NCI-H146 (cell line): ENCODE data around the gene SERTAD4.
"Not testable (repeated sequence)": the region's sequence is repeated elsewhere in the genome, so short reads cannot be mapped to it uniquely, and the experiment has no call there.

Experiments
- DNase-seq: peaks from one replicate; lab custom pipeline; 2025; lab: John Stamatoyannopoulos, UW

The SERTAD4 gene

DNA sequence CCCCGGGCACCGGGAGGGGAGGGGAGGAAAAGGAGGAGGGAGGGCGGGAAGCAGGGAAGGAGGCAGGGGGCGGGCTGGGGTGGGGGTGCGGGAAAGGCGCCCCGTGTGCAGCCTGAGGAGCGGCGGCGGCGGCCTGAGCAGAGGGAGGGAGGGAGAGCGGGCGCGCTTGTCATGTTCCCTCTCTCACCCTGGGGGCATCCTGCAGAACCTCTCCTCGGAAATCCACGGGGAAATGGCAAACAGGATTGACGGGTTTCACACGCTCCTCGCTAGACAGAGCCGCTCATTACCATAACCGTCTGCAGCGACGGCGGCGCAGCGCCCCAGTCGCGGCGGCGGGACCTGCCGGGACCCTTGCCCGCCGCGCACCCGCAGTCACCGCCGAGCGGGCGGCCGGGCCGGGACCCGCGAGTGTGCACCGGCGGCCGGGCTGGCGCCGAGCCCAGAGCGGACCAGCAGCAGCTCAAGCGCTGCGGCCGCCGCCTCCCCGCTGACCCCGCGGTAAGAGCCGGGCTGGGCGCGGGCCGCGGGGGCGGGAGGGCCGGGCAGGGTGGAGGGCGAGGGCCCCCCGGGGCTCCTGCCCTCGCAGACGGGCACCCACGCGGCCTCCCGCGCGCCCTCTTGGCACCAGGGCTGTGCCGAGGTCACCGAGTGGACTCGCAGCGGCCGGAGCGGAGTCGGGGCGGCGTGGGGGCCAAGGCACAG, at the start of gene SERTAD4:
TSS of gene SERTAD4 (plus strand) at position 286 of the 705 bp plus-strand sequence. CDS start 5,165 bp downstream, outside the sequence.
- peak; percentile 73 for DNase-seq

GRCh38 chr1:210185063-210185462, 47.5 kb upstream of the SERTAD4 start:
- DNase-seq, result no peak

DNA sequence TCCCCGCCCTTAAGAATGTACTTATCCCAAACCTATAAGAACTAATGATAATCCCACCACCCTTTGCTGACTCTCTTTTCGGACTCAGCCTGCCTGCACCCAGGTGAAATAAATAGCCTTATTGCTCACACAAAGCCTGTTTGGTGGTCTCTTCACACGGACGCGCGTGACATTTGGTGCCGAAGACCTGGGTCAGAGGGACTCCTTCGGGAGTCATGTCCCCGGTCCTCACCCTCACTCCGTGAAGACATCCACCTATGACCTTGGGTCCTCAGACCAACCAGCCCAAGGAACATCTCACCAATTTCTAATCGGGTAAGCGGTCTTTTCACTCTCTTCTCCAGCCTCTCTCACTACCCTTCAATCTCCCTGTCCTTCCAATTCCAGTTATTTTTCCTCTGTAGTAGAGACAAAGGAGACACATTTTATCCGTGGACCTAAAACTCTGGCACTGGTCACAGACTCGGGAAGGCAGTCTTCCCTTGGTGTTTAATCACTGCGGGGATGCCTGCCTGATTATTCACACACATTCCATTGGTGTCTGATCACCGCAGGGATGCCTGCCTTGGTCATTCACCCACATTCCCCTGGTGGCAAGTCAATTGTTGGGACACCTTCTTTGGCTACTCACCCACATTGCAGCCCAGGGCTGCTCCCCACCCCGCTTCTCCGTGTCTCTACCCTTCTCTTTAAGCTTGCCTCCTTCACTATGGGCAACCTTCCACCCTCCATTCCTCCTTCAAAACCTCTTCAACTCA, 44.6 kb upstream of the SERTAD4 start:
- not testable (repeated sequence) for DNase-seq

GRCh38 chr1:210189426-210189825, 43.2 kb upstream of the SERTAD4 start:
- no peak for DNase-seq

- no peak for DNase-seq
Measured at GRCh38 chr1:210195635-210196160, 36.9 kb upstream of the SERTAD4 start.

DNA sequence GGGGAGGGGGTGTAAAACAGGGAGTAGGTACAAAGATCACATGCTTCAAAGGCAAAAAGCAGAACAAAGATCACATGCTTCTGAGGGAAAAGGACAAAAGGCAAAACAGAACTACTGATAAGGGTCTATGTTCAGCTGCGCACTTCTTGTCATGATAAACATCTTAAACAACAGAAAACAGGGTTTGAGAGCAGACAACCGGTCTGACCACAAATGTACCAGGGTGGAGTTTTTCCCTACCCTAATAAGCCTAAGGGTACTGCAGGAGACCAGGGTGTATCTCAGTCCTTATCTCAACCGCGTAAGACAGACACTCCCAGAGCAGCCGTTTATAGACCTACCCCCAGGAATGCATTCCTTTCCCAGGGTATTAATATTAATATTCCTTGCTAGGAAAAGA, 36.3 kb upstream of the SERTAD4 start:
- DNase-seq, result not testable (repeated sequence)

GRCh38 chr1:210198840-210199239, 33.8 kb upstream of the SERTAD4 start:
- DNase-seq, result no peak

GRCh38 chr1:210200124-210200736, 32.4 kb upstream of the SERTAD4 start:
- no peak for DNase-seq

DNA sequence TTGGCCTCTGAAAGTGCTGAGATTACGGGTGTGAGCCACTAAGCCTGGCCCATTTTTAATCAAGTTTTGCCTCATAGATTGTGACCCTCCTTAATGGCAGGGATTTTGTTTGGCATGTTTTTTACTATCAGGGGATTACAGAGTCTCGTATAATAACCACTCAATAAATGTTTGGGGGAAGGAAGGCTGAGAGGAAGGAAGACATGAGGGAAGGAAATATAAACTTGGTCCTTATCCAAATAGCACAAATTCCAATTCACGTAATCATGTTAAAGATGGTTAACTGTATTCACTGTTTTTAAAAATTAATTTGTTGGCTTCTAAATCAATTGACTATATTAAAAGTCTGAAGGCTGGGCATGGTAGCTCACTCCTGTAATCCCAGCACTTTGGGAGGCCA, 30.9 kb upstream of the SERTAD4 start:
- DNase-seq, result no peak

- no peak for DNase-seq
Measured at GRCh38 chr1:210207597-210208450, 24.8 kb upstream of the SERTAD4 start.

- no peak for DNase-seq
Measured at GRCh38 chr1:210213335-210213734, 19.3 kb upstream of the SERTAD4 start.

- no peak for DNase-seq
Measured at GRCh38 chr1:210214573-210215409, 17.8 kb upstream of the SERTAD4 start.

DNA sequence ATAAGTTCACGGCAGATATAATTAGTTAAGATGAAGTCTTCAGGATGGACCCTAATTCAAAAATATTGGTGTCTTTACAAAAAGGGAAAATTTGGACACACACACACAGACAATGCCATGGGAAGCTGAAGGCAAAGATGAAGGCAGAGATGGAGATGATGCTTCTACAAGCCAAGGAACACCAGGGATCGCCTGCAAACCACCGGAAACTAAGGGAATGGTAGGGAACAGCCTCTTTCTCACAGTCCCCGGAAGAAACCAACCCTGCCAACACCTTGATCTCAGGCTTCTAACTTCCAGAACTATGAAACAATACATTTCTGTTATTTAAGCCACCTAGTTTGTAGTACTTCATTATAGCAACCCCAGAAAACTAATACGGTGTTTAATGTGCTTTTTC, 15.1 kb upstream of the SERTAD4 start:
- no peak for DNase-seq

- no peak for DNase-seq
Measured at GRCh38 chr1:210218047-210218446, 14.5 kb upstream of the SERTAD4 start.

DNA sequence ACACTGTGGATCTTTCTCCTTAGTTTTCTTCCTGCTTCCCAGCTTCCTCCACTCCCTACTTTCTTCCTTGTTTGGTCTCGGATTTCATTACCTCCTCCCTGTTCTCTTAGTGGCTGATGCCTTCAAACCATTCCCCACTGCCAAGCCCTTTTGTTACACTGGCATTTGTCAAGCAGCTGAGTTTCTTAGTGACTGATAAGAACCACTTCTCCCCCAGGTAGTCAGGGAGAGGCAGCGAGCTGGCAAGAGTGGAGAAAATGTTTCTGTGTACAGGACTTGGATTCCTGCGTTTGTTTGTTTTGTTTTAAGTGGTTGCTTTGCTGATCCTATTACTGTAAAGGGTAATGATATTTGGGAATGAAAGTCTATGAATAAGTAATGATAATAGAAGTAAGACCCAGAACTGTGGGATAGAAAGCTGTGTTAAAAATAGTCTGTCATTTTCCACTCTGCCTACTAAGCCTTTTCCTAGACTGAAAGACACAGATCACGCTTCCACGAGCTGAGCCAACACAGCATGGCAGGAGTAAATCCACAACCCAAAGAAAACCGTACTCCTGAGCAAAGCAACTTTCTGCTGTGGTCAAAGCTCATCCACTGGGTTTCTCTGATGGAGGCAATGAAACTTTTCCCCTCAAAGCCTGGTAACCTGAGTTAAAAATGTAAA, 10.1 kb upstream of the SERTAD4 start:
- no peak for DNase-seq

DNA sequence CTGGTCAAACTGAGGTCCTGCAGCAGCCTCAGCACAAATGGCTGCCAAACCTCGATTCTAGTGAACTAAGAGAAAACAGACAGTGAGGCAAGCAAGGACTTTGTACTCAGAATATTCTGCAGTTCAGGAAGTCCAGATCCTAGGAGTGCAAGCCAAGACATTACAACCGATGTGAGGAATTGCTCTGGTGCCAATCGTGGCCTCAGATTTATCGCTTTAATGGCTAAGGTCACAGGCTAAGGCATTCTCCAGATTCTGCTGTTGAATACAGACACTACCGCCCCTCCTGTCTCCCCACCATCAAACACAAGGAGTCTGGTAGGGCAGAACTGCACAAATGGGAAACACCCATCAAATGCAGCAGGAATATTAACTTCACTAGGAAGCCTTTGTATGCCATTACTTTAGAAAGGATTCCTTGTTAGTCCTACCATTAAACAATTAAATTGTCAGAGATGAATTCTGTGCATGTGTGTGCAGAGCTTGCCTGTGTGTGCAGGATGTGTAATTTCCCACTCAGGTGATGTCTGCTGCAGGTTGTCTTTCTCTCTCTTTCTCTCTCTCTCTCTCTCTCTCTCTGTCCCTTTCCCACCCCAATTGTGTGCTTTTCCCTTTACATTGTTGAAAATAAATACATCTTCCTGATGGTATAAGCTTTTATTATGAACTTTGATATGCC, 9.2 kb upstream of the SERTAD4 start:
- DNase-seq, result no peak

- no peak for DNase-seq
Measured at GRCh38 chr1:210228158-210228557, 4.4 kb upstream of the SERTAD4 start.

DNA sequence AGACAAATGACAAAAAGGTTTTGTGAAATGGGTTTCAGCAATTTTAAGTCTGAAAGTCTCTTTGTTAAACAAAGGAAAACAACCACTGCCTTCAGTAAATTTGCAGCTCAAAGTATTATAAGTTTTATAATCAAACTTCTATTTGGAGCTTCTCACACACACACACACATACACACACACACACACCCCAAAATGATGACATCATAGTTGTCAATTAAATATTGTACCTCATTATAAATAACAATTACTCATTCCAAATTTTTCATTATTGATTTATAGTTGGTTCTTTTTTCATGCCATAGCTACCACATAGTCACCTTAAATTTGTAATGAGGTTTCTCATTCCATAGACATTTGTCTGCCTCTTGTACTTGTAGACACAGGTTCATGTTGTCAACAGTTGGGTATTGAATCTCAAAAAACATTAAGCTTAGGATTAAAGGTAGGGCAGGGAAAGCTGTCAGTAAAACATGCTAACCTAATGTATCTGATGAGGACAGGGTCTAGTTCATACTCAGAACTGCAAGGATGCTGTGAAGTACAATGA, 2.4 kb upstream of the SERTAD4 start:
- no peak for DNase-seq

DNA sequence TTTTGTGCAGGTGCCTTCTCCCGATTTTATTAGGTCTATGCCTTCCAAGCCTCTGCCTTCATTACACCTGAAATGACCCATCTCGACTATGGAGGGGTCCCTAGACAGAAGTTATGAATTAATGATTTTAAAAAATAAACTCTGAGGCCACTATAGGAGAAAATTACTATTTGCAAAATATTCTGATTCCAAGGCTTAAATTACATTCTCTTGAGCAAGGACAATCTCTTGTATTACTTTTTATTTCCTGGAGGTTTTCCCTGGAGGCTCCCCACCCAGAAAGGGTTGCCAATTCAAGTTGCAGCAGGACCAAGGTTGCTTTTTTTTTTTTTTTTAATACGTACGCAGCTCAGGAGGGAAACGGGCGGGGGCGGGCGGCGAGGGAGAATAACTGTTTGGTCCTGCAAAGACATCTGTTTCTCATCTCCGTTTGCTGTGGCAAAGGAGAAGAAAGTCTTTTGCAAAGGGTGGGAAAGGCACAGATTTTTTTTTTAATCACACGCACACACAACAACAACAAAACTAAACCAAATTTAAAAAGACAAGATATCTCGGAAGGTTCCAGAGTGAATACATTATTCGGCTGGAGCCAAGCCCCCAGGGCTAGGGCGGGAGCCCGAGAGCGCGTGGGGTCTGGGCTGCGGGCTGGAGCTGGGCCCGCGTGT, 618 bp upstream of the SERTAD4 start:
- DNase-seq, result peak; percentile 34
